HG03378 (cell line): ENCODE results near the gene ALG8.
A peak's percentile ranks its signal among the peaks of the same experiment; 100 is the strongest.
"Not testable (repeated sequence)": the region's sequence is repeated elsewhere in the genome, so short reads cannot be mapped to it uniquely, and the experiment has no call there.

Source experiments
- ATAC-seq: cut with Tn5 transposase; IDR thresholded peaks from one replicate; pipeline ENCODE4 v1.9.1; 2021; ENCODE audit warnings: mild to moderate bottlenecking, moderate library complexity; ENCODE audit not compliant: unreplicated experiment

ALG8 gene

DNA sequence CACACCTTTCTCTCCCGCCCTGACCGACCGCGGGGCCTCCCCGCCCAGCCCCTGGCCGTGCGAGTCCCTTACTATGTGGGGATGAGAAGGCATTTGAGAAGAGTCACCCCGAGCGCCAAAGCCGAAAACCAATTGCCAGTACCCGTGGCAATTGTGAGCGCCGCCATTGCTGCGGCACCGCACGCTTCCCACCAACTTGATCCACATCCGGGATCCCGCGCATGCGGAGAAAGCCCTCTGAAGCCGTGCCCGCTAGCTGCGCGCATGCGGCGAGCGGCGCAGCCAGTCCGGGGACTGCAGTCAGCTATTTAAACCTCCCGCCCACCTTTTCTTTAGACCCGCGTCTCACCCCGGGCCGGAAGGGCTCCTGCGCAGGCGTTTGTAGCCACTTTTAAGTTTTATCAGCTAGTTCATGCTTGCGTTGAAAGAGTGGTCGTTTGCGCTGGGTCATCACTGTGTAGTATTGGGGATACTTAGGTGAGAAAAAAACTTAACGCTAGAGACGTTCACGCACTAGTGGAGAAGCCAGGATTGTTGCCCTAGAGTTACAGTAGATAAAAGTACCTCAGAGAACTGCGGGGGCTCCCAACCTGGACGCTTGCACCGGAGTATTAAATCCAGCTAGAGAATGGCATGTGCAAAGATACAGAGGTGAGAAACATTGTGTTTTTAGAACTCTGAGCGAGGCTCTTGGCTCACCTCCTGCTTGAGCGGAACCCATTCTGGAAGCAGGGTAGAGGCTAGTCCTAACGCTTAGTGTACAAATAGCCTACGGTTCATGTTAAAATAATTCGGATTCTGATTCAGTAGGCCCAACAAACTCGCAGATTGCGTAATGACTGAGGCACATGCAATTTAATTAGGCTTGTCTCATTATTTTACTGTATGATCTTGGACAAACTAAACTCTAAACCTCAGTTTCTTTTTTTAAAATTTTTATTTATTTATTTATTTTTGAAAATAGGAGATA lies at the start of gene ALG8:
TSS of gene ALG8 (minus strand) at position 205 of the 970 bp plus-strand sequence. CDS start at position 167, 38 bp downstream.
- ATAC-seq = peak; percentile 89

DNA sequence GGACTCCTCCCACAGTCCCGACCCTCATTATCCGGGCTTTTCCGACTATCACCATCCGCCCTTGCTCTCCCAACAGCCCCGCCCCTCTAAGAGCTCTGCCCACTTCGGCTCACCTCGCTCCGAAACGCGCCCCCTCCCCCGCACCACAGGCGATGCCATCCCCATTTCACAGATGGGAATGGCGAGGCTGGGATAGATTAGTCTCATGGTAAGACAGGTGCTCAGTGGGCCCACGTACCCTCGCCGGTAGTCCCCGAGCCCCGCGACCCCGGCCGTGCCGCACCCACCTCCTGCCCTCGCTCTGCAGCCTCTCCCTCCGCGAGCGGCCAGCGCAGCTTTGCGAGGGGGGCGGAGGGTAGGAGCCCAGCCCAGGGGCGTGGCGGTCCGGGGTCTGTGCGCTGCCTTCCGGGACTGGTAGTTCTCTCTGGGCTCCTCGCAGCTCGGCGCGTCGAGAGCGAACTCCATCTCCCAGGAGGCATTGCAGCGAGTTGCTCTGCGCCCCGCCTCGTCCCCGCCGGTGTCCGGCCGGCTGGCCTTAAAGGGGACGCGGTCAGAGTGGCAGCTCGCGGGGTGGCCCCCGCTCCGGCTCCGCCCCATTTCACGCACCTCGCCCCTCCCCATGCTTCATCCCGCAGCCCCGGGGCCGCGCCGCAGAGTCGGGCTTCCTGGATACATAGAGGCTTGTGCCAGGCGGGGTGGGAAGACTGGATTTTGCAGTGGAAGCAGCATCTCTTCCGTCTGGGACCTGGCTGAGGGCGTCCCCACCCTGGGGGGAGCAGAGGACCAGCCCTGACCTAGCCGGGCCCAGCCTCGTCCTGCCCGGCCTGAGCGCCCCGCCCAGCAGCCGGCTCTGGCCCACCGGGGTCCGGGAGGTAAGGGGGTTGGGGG lies 49.1 kb upstream of the ALG8 start, which contains the start of the genes KCTD21 and USP35:
TSS of gene KCTD21 (minus strand) at position 341 of the 888 bp plus-strand sequence. CDS start 14,072 bp downstream, outside the sequence.
TSS of gene USP35 (plus strand) at position 634 of the 888 bp plus-strand sequence. CDS start 7,327 bp downstream, outside the sequence.
- ATAC-seq = peak; percentile 93

- ATAC-seq = peak; percentile 32
These were observed 48.2 kb upstream of the ALG8 start for GRCh38 chr11:78187366-78188285.

GRCh38 chr11:78181185-78181584 lies 41.8 kb upstream of the ALG8 start:
- no peak for ATAC-seq

DNA sequence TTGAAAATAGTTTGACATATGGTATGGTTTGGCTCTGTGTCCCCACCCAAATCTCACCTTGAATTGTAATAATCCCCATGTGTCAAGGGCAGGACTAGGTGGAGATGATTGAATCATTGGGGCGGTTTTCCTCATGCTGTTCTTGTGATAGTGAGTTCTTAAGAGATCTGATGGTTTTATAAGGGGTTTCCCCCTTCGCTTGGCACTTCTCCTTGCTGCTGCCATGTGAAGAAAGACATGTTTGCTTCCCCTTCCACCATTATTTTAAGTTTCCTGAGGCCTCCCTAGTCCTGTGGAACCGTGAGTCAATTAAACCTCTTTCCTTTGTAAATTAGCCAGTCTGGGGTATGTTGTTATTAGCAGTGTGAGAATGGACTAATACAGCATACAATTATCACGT lies 41.3 kb upstream of the ALG8 start:
- ATAC-seq = no peak

DNA sequence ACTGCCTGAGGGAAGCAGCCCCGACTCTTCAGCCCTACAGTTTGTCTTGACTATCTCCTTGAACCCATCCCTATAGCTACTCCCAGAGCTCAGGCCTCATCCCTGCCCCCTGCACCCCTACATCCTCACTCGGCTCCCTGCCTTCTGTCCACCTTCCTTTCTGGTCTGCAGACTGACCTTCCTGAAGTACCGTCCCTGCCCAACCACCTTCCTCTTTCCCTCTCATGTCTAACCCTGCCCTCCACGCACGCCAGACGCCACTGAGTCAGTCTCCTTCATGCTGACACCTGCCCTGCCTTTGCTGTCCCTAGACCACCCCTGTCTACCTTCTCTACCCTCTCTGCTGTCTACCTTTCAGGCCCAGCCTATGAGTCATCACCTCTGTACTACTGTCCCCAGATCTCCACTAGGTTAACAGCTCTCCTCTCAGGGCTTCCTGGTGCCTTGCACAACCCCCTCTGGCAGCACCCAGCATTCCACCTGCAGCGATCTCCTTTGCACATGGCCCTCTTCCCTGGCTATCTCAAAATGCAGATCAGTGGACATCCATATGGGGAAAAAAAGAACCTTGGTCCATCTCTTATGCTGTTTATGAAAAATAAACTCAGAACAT lies 40.1 kb upstream of the ALG8 start:
- ATAC-seq = no peak

- ATAC-seq = no peak
These were observed 37.8 kb upstream of the ALG8 start for GRCh38 chr11:78177216-78177615.

- ATAC-seq = no peak
These were observed 37.2 kb upstream of the ALG8 start for GRCh38 chr11:78176605-78177141.

GRCh38 chr11:78175862-78176261 lies 36.4 kb upstream of the ALG8 start:
- ATAC-seq = not testable (repeated sequence)

DNA sequence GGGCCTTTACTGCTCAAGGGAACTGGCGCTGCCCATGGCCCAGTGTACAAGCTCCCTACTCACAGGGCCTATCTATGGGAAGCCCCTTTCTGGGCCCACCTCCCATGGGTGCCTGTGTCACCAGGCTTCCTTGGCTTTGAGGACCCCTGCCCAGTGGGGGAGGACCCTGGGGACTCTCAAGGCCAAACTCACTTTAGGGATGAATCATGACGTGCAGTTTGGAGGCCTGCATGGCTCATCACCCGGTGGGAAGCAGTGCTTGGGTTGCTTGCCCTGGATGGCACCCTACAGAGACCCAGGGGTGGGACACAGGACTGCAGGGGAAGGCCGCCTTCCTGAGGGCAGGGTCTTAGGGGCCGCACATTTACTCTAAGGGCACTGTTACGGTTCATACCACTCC lies 32.5 kb upstream of the ALG8 start:
- ATAC-seq = no peak

DNA sequence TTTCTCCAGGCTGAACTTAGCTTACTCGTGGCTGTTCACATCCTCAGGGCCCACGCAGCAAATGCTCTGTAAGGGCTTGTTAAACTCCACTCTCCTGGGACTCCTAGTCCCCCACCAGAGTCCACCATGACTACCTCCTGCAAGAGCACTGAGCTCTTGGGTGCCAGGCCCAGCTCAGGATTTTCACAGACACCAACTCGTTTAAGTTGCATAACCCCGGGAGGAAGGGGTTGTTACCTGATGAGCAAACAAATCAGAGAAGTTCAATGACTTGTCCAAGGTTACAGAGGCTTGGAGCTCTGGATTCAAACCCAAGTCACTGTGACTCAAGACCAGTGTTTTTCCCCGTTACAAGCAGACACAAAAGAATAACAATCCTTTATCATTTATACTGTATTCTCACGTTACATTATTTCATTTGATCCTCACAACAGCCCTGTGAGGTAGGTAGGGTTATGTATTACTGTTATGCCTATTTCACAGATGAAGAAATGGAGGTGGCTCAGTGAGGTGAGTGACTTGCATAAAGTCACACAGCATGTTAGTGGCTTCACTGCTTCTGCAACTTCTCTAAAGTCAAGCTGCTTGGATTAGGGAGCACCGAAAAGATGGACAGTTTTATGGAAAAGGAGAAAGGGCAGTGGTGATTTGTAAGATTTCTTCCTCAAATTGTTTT lies 31.6 kb upstream of the ALG8 start:
- no peak for ATAC-seq

DNA sequence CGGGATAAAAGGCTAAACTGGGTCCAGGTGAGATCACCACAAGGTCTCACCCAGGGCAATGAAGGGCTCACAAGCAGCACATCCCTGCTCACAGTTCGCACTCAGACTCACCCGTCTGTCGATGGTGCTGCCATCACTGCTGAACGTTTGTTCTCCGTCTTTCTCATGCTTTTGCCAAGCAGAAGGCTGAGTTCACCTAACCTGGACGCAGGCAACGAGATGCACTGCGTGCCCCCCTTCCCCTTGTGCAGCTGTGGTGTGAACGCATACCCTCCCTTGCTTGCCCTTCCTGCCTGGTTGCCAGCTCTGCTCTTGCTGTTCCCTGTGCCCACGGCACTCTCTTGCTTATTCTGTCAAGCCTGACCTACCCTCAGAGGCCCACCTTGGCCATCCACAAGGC lies 31.0 kb upstream of the ALG8 start:
- ATAC-seq = no peak

DNA sequence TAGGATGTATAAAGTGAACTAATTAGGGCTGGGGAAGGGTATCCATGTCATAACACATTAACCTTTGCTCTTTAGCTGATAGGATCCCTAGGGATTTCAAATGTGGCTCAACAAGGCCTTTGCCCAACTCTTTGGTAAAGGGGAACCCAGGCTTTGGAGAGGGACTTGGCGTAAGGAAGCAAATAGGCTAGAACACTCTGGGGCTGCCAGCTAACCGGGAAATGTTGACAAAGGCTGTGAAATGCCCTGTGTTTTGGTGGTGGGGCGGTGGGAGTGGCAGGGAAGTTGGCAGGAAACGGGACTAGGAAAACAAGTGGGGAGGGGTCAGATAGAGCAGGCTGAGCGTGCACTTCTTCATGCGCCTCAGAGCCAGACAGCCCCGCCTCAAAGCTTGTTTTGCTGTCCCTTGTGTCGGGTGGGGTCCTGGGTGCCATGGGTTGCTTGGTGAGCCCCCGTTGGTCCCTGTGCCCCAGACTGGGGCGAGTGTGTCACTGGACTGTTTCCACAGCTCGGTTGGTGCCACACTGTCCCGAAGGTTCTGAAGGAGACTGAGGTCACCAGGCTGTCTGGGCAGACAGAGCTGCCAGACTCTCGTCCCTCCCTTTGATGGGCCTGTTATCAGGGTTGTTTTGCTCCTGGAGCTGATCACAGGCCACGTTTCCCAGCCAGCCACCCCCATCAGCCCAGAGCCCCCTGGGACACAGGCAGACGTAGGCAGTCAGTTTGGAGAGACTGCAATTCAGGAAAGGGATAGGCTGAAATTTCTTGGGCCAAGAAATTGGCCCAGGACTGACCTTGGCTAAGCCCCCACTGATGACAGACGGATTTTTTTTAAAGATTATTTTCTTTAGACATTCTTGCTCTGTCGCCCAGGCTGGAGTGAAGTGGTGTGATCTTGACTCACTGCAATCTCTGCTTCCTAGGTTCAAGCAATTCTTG lies 29.4 kb upstream of the ALG8 start:
- no peak for ATAC-seq

- no peak for ATAC-seq
These were observed 27.5 kb upstream of the ALG8 start for GRCh38 chr11:78166855-78167469.

GRCh38 chr11:78164471-78164870 lies 25.0 kb upstream of the ALG8 start:
- no peak for ATAC-seq

DNA sequence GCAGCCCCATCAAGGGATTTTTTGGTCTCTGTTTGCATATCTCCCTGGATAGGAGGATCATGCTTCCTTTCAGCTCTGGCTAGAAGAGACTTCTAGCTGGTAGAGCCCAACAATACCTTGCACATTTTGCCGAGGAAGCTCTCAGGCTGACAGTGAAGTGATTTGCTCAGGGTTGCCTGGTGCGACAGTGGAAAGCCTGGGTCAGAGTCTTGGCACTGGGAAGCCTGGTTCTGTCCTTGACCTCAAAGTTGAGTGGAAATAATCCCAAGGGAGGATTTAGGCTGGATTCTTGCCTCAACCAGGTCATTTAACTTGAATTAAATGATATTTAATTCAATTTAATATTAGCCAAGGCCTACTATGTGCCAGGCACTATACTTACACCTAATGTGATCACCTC lies 24.4 kb upstream of the ALG8 start:
- no peak for ATAC-seq

DNA sequence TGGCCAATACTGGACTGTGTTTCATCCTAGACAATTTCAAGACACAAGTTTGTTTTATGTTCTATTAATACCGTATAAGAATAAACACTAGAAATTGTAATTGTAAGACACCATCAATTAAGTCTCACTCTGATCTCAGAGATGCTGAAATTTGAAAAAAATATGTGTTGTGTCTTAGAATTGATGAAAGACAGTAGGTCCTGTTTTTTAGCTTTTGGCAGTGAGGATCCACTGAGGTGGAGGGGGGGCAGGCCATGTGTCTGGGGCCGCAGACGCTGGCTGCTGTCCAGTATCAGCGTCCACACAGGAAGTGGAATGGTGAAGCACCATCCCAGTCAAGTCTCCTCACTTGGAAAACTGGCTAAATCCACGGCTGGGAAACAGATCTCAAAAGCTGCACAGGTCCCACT lies 22.5 kb upstream of the ALG8 start:
- ATAC-seq = no peak
